GM21786 (cell line): ENCODE measurements around the gene EMC6.

Source experiments
- ATAC-seq: cut with Tn5 transposase; IDR thresholded peaks from one replicate; pipeline ENCODE4 v1.9.1; 2021; ENCODE audit not compliant: unreplicated experiment

EMC6 gene

DNA sequence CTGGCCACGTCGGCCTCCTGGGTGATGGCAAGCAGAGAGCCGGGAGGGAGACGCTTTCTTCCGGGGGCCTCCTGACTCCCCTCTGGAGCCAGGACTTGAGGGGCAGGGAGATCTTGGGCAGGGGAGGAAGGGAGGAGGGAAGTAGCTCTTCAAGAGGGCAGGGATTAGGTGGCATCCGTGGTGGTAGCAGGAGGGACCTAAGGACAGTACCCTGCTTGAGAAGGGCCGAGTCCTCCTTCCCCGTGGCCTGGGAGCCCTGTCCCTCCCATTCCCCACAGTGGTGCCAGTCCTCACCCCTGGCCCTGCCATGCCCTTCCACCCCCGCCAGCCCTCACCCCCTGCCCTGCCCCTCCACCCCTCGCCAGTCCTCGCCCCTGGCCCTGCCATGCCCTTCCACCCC lies 12.8 kb upstream of the EMC6 start:
- no peak for ATAC-seq

DNA sequence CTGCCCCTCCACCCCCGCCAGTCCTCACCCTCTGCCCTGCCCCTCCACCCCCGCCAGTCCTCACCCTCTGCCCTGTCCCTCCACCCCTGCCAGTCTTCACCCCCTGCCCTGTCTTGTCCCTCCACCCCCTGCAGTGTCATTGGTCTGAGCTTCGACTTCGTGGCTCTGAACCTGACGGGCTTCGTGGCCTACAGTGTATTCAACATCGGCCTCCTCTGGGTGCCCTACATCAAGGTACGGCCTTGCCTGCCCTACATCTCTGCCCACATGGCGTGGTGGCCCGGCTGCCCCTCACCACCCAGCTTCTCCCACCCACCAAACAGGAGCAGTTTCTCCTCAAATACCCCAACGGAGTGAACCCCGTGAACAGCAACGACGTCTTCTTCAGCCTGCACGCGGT lies 12.3 kb upstream of the EMC6 start:
- ATAC-seq: no peak

DNA sequence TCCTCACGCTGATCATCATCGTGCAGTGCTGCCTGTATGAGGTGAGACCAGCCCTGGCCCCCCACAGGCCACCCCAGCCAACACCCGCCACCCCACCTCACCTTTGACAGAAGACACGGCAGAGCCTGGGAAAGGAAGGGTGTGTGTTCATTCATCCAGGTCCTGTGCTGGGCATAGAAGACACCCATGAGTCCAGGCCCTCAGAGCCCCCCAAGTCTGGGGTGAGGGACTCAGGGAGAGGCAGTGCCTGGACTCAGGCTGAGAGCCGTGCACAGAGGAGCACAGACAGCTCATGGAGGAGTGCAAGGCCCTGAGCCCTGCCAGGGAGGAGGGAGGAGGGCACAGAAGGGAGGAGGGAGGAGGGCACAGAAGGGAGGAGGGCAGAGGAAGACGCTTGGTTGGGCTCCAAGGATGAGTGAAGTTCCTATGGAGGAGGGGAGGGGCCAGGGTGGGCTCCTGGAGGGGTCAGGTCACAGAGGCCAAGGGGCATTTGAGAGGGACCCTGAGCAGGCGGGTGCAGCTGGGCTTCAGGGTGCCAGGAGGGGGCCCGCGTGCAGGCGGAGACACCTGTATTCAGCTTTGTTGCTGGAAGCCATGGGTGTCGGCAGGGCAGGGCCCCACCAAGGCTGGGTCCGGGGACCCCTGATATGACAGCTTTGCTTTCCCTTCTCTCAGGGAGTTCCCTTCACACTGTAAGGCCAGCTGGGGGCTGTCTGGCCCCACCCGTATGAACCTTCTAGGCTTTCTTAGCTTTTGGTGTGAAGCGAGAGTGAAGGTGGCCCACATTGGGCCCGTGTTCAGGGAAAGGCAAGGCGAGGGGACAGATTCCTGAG lies 11.6 kb upstream of the EMC6 start:
- no peak for ATAC-seq

DNA sequence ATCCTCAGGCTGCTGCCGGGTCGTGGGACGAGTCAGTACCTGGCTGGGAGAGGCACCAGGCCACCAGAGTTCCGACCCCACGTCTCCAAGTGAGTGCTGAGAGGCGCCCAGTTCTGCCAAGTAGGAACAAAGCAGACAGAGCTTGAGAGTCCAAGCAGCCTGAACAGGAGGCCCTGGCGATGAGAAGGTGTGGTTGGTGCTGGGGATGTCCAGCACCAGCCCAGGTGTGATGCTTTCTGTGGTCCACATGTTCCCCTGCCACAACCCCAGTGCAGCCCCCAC lies 11.1 kb upstream of the EMC6 start:
- ATAC-seq: no peak

DNA sequence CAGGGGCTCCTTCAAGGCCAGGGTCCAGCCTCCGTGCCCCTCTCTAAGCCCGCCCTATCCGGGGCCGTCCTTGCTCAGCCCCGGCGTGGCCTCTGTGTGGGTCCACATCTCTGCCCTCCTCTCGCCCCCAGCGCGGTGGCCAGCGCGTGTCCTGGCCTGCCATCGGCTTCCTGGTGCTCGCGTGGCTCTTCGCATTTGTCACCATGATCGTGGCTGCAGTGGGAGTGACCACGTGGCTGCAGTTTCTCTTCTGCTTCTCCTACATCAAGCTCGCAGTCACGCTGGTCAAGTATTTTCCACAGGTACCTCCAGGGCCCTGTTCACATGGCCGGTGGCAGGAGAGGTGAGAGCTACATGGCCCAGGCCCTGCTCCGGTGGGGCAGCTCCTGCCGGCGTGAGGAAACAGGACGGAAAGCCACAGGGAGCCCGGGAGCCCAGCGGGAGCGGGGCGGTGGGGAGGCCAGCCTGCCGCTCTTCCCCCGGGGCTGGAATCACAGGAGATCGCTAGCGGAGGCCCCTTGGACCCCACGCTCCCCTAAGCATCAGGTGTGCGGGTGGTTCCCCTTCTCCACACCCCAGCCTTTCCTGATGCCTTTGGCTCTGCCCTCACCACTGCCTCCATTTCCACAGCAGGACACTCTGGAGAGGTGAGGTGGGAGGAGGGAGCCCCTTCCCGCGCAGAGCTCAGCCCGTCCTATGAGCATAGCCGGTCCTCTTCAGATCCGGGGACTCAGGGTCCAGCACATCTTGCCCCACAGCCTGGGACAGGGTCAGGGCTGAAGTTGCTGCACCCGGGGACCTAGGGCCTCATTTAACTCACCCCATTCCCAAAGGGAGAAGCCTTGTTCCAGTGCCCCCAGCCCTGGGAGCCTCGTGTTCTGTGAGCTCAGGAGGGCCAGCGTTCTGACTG lies 10.5 kb upstream of the EMC6 start:
- ATAC-seq: no peak

DNA sequence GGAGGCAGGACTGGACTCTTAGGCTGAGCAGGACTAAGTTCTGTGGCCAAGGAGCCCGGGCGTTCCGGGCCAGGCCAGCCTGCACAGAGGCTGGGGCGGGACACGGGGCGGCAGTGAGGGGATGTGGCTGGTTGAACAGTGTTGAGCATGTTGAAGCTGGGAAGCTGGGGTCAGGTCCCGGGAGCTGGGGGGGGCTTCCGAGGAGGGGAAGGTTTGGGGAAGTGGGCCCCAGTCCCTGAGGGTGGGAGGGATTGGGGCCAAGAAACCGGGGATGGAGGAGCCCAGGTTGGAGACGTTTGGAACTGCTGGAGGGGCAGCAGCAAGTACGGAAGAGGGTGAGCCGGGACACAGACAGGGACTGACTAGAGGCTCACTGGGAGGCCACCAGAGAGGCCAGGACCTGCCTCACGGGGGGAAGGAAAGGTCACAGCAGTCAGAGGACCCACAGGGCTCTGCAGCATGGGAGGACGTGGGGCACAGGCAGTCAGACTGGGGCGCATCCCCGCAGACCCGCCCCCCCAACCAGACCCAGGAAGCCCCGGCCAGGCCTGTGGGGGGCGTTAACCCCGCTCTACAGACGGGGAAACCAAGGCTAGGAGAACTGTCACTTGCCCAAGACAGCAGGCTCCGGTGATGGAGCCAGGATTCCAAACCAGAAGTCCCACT lies 9.7 kb upstream of the EMC6 start:
- ATAC-seq: no peak

DNA sequence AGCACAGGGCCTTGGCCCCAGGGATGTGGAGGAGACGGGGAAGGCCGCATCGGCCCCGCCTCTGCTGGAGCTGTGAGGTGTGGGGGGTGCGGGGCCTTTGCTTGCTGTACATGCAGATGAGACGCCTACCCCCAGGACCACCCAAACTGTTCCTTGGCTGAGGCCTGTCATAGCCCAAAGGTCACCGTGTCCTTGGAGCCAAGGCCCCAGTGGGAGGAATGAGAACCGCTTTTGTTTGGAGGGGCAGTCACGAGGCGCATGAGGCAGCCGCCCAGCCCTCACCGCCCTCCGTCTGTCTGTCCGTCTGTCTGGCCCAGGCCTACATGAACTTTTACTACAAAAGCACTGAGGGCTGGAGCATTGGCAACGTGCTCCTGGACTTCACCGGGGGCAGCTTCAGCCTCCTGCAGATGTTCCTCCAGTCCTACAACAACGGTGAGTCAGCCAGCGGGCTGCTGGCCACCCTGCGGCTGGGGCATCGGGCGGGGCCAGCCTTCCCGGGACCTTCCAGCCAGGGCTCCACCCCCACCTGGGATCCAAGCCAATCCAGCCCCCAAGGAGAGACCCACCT lies 9.0 kb upstream of the EMC6 start:
- no peak for ATAC-seq

DNA sequence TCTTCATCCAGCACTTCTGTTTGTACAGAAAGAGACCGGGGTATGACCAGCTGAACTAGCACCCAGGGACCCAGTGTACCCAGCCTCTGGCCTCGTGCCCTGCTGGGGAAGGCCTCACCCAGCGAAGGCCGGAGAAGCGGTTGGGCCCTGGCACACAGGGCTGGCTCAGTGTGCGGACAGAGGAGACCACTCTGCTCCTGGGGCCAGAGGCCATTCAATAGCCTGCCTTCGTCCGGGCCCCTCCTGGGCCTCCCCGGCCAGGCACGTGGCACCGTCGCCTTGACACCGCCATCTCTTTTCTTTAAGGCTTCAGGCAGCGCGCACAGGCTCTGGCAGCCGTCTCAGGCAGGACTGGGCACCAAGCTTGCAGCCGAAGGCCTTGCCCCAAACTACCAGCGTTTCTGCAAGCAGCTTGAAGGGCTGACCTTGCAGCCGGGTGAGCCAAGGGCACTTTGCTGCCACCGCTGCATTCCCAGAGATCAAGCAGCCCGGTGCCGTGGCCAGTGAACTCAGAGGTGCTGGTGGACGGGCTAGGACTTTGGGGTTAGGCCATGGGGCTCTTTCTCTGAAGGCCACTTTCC lies 8.2 kb upstream of the EMC6 start:
- no peak for ATAC-seq

DNA sequence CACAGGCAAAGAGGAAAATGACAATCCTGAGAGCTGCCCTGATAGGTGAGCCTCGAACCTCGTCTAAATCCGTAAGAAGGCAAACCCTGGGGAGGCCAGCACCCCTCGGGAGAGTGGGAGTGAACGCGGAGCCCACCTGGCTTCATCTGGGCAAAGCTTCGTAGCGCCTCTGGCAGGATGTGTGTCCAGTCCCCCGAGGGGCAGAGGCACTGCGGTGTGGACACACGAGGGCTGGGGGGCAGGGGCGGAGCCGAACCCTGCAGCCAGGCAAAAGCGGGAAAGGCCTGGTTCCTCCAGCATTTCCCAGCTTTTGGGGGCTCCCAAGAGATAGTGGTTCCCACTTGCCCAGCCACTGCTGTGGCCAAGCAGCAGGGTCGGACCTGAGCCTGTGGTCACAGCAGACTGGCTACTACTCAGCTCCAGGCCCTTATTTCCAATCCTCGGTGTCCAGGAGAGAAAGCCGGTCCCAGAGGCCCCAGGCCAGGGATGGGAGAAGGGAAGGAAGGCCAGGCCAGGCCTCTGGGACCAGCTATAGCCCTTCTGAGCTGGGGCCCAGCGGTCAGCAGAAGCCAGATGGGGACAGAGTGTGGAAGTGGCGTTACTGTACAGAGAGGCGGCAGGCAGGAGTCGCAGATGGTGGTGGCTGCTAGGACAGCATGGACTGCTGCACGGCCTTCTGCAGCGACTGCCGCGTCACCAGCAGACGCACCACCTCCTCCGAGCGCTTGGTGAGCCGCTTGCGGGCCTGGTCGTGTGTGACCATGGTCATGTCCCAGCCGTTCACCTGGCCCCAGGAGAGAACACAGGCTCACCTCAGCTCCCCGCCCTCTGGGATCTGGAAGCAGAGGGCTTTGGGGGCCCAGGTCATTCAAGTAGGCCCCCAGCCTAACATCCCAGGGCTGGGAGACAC lies 5.3 kb upstream of the EMC6 start:
- no peak for ATAC-seq

DNA sequence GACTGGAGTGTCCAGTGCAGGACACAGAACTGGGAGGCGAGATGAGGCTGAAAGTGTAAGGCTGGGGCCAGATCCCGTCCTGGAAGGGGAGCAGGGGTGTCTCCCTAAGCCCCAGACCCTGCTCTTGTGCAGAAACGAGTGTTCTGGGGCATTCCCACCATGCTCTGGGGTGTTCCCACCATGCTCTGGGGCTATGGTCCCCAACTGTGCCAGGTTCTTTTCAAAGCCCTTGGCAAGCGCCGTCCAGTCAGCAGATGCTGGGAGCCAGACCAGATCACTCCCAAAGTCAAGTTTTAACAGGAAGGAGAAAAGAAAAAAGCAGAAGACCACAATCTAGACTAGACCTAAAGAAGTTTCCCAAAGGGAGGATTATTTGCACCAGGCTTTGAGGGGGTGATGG lies 2.8 kb upstream of the EMC6 start:
- no peak for ATAC-seq

DNA sequence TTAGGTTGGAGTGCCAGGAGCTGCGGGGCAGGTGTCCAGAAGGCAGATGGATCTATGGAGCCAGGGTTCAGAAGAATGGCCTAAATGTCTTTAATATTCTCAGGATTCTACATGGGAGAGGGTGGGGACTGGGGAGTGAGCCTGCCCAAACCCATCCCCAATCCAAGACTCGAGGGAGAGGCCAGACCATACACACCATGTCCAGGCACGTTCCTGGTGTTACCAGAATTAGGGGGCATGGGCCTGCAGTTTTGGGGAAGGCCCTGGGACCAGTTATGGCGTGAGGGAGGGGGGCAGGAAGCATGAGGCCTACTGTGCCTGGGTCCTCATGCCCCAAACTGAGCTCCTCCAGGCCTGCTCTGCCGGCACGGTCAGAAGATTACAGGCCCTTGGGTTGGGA lies 2.1 kb upstream of the EMC6 start:
- no peak for ATAC-seq

DNA sequence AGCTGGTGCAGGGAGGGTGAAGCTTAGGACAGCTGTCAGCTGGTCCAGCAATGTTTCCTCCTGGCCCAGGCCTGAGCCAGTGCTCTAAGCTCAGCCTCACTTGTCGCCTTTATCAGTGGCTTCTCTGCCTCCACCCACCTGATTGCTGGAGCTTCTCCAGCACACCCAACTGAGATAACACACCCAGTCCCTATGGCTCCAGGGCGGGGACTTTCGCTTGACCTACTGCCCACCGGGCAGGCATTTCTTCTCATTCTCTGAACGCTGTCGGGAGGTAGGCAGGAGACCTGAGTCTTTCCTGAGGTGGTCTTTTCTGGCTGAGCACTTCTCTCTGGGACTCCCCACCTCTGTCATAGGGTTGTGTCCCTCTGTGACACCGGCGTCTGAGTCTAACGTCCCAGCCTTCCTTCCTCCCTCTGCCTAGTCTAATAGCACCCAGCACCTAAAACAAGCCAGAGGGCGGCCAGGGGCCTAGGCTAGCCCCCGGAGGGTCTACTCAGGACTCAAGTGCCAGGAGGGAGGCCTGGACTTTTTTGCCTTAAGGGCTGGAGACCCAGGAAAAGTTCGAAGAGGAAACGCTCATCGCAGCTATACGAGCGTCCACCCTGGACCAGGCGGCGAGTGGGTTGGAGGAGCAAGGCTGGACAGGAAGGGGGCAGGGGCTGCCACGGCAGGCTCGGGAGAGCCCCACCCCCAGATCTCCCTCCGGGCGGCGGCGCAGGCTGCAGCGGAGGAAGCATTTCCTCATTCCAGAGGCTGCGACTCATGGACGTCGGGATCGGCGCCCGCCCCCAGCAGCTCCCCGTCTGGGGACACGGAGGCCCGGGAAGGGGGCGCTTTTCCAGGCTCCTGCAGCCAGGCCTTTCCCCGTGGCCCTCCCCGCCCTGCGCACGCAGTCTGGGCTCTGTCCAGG lies 990 bp upstream of the EMC6 start:
- peak; percentile 9 for ATAC-seq

DNA sequence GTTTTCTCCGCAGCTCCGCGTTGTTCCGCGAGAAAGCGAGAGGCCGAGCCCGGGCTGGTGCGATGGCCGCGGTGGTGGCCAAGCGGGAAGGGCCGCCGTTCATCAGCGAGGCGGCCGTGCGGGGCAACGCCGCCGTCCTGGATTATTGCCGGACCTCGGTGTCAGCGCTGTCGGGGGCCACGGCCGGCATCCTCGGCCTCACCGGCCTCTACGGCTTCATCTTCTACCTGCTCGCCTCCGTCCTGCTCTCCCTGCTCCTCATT lies 404 bp downstream of the EMC6 start:
- ATAC-seq: no peak

DNA sequence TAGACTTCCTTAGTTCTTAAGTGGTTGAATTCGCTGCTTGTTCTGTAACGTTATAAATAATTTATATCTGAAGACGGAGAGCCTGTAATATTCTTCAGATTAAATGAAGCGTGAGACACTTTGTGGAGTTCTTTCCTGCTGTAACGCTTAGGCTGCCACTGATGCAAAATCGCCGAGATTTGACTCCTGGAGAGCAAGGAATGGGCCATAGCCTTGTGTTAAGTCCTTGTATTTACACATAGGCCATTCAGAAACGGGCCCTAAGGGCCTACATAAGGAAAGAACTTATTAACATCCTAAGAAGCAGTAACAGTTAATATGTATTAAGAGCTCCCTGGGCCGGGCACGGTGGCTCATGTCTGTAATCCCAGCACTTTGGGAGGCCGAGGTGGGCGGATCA lies 936 bp downstream of the EMC6 start:
- ATAC-seq: no peak

DNA sequence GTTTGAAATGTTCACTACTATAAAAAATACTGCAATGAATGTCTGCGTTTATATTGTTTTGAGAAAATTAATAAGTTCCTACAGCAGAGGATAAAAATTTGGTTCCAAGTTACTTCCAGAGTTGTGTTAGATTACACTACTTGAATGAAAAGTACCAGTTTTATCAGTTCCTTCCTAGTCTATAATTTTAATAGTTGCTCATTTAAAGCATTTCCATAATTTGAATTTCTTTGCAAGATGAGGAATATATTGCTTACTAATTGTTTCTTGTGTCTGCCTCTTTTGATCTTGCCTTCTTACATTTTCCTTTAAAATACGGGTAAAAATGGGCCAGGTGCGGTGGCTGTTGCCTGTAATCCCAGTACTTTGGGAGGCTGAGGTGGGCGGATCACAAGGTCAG lies 4.0 kb downstream of the EMC6 start:
- ATAC-seq: no peak

DNA sequence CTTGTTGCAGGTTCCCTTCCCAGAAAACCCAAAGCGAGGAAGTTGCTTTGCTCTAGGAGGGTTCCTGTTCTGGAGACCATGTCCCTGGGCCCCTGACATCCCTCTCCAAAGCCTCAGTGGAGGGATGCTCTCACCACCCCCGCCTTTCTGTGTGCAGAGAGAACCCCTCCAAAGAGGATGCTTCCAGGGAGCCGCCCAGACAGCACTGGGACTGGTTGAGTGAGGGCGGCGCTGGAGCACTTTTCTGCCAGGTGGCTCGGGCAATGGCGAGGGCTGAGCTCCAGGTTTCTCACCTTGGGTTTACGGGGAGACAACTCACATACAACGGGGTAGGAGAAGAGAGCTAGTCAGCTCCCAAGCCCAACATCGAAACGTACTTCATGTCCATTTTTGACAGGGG lies 7.3 kb downstream of the EMC6 start:
- no peak for ATAC-seq

DNA sequence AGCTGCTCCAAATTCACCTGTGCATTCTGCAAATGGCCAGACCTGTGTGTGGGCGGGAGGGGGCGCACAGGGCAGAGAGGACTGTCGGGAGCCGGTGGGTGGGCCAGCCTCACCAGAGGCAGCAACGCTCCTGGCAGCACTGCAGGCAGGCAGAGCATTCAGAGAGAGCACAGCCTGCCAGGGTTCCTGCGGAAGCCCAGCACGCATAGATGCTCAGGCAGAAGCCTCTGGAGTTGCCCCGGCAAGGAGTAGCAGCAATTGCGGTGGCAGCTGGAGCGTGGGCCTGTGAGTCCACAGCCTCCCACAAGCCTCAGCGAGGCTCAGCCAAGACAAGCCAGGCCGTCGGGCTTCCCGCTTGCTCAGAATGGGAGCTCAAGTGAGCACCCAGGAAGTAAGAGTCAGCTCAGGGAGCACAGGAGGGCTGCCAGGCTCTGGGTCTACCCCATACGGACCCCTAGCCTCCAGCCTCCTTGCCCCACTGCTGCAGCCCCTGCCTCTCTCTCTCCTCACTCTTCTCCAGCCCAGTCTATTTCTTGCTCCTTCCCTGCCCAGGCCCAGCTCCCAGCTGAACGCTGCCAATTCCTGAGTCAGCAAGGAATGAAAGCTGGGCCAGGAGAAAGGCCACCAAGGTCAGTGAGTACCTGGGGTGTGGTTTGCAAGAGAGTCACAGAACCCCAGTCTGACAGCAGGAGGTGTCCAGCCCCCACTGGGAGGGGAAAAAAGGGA lies 9.6 kb downstream of the EMC6 start:
- no peak for ATAC-seq

DNA sequence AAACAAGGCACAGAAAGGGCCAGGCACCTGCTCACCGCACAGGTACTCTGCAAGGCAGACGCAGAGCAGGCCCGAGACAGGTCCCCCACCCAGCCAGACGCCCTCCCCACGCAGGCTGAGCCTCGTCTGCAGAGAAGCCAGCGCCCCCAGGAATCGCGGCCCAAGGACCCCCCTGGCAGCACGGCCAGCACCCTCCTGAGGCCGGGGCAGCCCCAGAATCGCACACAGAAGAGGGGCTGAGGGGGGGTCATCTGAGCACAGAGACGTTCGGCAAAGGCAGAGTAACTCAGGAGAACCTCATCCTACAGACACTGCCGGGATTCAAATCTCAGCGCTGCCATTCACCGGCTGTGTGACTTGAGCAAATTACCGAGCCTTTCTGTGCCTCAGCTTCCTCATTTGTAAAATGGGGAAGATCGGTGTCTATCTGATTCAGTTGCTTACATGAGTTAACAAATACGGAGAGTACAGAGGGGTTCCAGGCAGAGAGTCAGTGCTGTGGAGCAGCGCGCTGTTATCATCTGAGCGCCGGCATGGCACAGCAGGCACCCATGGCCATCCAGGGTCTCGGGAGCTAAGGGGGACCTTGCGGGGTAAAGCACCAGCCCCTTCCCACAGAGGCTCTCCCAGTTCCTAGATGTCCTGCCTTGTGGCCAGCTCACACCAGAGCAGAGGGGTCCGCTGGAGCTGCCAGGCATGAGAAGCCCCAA lies 10.4 kb downstream of the EMC6 start:
- ATAC-seq: no peak
